ENCODE measurements around the gene ZBTB7B.

Gene ZBTB7B

GRCh38 chr1:154961207-154962155, 41.1 kb upstream of the ZBTB7B start, which contains the start of gene PYGO2 (continued):
- TF ChIP-seq ZBTB44 (tag by site-specific recombination; IDR thresholded peaks at IDR 0.05) (peak; percentile 8; the same call in 1 of the 2 replicates), ZNF157 (tag by site-specific recombination; IDR thresholded peaks at IDR 0.05) (no peak), ZNF335 (tag by site-specific recombination; conservative IDR thresholded peaks at IDR 0.05) (no peak), PRDM10 (tag by site-specific recombination; IDR thresholded peaks at IDR 0.05) (peak; percentile 99), INSM2 (tag by site-specific recombination; IDR thresholded peaks at IDR 0.05) (peak; percentile 37; the same call in 1 of the 2 replicates), ZFP37 (tag by site-specific recombination; IDR thresholded peaks at IDR 0.05) (peak; percentile 75; the same call in 1 of the 2 replicates), ZNF626 (tag by site-specific recombination; IDR thresholded peaks at IDR 0.05) (no peak), ZNF114 (tag by site-specific recombination; IDR thresholded peaks at IDR 0.05) (no peak), ZNF837 (tag by site-specific recombination; IDR thresholded peaks at IDR 0.05) (no peak), ZNF391 (tag by site-specific recombination; IDR thresholded peaks at IDR 0.05; ENCODE audit: borderline replicate concordance, low read depth) (peak; percentile 18; the same call in 1 of the 2 replicates), EGR2 (tag by site-specific recombination; IDR thresholded peaks at IDR 0.05; ENCODE audit: low read depth) (peak; percentile 93), KLF16 (tag by site-specific recombination; IDR thresholded peaks at IDR 0.05) (peak; percentile 95), REPIN1 (tag by site-specific recombination; IDR thresholded peaks at IDR 0.05; ENCODE audit: low read depth) (no peak), ZBTB17 (tag by site-specific recombination; IDR thresholded peaks at IDR 0.05) (peak; percentile 16), ZBTB48 (tag by site-specific recombination; IDR thresholded peaks at IDR 0.05) (no peak), ZEB2 (tag by site-specific recombination; IDR thresholded peaks at IDR 0.05) (peak; percentile 94), ZNF747 (tag by site-specific recombination; IDR thresholded peaks at IDR 0.05) (no peak), OSR2 (tag by site-specific recombination; IDR thresholded peaks at IDR 0.05) (no peak), ZNF513 (tag by site-specific recombination; IDR thresholded peaks at IDR 0.05) (no peak), ZNF843 (tag by site-specific recombination; IDR thresholded peaks at IDR 0.05) (peak; percentile 57; the same call in 1 of the 2 replicates), SP3 (tag by site-specific recombination; IDR thresholded peaks at IDR 0.05) (peak; percentile 98), ZBTB26 (tag by site-specific recombination; optimal IDR thresholded peaks at IDR 0.05) (peak; percentile 92), ZNF629 (tag by site-specific recombination; IDR thresholded peaks at IDR 0.05) (peak; percentile 55), KLF17 (tag by site-specific recombination; IDR thresholded peaks at IDR 0.05) (peak; percentile 75), CTCF (tag by site-specific recombination; IDR thresholded peaks at IDR 0.05) (peak; percentile 87; the same call in 1 of the 2 replicates)

Data from HEK293 (cell line).